Right hindlimb (tissue), 1 donor: ENCODE measurements around the gene SCYGR3.
"Not testable (repeated sequence)": the region's sequence is repeated elsewhere in the genome, so short reads cannot be mapped to it uniquely, and the experiment has no call there.

Experiments
- DNase-seq: peaks from one replicate; pipeline ENCODE4 v3.0.0-alpha.2; 2018

SCYGR3 gene

DNA sequence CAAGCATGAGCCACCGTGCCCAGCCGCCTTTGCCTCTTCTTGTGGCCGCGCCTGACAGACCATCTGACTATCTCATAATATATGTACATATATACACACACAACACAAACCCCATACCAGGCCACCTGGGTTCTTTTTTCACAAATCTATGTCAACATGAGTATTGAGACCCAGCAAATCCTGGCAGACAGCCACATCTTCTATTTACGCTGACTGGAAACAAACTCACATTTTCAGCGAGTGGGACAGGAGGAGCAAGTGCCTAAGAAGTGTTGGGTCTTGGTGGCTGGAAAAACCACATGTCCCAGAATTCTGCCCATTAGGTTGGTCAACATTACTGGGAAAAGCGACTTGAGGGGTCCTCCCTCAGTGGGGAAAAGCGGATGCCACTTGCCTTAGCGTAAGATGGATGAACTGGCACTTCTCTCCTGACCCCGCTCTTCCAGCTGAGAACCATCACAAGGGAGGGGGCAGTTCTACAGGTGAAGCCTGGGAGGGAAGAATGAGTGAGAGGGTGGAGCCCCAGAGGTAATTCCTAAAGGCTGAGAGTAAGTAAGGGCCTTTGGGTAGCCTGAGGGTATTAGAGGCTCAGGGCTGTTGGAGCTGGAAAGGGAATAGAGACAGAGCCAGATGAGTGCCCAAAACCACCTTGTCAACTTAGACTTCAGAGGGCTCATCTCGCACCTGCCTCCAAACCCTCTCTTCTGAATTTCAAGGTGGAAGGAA is 1.9 kb downstream of the SCYGR3 start:
- no peak for DNase-seq

DNA sequence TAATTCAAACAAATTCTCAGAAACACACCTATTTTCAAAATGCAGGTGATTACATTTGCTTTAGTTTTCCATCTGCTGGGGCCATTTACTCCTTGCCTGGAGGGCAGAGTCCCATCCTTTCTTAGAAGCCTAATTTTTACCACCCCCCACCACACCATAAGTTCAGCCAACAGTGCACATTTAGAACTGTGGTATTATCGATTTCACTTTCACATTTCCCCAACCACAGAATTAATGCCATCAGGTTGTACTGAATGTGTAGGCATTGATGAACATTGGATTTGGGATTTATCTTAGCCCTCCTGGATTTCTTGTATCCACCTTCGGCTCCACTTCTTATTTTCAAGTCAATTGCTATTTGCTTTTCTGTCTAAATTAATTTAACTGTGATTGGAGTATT is 4.5 kb downstream of the SCYGR3 start:
- no peak for DNase-seq

DNA sequence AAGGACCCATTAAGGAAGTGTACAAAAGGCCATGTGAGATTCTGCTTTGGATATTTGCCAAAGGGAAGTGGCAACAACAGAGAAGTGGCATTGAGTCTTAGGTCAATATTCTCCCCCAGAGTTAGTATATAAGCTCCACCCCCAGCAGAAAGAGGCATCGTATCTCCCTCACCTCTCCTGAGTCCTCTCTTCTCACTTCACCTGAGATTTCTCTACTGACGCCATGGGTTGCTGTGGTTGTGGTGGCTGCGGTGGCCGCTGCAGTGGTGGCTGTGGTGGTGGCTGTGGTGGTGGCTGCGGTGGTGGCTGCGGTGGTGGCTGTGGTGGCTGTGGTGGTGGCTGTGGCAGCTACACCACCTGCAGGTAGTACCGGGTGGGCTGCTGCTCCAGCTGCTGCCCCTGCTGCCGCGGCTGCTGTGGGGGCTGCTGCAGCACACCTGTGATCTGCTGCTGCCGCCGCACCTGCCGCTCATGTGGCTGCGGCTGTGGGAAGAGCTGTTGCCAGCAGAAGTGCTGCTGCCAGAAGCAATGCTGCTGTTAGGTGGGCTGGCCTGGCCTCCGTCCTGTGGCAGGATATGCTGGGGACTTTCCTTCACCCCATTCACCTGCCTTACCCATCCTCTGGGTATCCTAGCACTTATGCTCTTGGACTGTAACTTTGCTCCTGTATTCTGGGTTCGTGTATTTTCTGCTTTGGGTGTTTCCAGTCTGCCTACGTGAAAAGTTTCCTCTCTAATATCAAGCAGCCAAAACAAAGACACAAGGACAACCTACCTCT is 5.9 kb downstream of the SCYGR3 start:
- DNase-seq, result no peak

DNA sequence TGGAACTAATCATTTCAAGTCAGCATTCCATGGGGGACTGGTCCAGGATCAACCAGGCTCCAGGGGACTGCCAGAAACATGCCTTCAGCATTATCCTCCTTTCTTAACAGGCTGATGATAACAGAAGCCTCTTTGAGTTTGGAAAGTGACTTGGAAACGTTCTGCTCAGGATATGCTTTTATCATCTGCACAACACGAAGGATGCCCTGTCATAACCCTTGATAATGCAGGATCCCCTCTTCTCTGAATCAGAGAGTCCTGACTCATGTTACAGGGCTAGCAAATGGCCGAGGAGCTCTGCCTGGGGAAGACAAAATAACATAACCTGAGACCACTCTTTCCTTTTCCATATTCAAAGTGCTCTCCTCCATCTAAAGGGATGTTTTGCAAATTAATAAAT is 6.7 kb downstream of the SCYGR3 start:
- no peak for DNase-seq

DNA sequence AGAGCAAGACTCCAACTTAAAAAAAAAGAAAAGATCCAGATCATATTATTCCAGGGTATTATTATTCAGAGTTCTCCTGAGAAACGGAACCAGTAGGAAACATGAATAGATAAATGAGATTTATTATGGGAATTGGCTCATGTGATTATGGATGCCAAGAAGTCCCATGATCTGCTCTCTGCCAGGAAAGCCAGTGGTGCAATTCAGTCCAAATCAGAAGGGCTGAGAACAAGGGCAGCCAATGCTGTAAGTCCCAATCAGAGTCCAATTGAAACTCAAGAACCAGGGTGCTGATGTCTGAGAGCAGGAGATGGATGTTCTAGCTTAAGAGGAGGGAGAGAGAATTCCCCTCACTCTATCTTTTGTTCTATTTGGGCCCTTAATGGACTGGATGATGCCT is 8.2 kb downstream of the SCYGR3 start:
- DNase-seq, result no peak

DNA sequence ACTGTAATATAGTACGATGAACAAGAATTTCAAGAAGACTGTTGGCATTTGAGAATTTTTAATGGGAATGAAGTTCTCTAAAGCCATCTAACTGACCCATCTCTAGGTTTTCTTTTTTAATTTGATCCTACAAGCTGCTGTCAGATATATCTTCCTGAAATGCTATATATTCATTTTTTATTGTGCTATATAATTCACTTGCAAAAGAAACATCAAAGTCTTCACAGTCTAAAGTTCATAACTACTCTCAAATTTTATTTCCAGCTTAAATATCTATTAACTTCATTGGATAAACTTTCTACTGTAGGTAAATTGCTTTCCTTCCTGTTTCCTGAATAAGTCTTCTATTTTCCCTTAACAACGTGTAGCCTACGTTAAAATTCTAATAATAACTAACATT is 12.3 kb downstream of the SCYGR3 start:
- no peak for DNase-seq

DNA sequence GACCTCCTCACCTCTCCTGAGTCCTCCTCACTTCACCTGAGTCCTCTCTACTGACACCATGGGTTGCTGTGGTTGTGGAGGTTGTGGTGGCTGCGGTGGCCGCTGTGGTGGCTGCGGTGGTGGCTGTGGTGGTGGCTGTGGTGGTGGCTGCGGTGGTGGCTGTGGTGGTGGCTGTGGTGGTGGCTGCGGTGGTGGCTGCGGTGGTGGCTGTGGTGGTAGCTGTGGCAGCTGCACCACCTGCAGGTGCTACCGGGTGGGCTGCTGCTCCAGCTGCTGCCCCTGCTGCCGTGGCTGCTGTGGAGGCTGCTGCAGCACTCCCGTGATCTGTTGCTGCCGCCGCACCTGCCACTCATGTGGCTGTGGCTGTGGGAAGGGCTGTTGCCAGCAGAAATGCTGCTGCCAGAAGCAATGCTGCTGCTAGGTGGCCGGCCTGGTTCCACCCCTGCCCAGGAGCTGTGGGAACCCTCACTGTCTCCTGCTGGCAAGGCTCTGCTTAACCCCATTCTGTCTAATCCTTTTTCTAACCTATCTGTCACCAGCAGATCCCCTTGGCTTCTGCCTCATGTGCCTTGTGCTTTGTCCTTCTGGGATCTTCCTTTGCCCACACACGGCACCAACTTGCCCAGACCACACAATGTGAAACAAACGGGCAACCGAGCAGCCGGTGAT is 15.7 kb downstream of the SCYGR3 start, which contains the start of gene SCYGR2:
TSS of gene SCYGR2 (plus strand) at position 59 of the 669 bp plus-strand sequence. CDS start at position 59, 0 bp downstream.
- DNase-seq, result not testable (repeated sequence)

DNA sequence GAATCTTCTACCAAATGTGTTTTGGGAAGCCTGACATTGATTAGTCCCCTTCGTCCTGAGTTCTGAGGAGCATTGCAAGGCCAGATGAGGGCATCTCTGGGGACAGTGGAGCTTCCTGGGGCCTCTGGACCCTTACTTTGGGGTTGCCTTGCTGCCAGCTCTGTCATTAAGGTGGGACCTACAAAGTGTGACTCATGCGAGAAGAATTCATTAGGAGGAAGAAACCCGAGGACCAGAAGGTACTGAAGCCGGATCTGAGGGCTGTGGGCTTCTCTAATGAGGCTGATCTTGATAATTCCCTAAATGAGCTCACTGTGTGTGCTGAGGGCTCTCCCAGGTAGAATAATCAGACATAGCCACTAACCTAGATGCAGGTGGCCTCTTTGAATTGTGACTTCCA is 16.6 kb downstream of the SCYGR3 start:
- DNase-seq, result no peak

DNA sequence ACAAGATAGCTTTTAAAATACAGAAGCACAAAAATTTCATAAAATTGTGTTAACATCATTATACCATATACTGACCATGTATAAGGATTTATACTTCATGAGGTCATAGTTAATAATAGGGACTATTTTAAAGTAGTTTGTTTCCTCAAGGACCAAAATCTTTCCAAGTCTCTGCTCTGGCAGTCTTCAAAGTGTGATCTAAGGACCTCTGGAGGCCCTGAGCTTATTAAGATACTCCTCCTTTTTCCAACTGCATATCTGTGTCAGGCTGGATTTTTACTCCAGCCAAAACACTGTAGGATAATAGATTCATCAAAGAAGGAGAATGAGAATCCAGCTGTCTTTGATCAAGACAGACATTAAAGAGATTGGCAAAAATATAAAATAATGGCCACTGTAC is 17.6 kb downstream of the SCYGR3 start:
- no peak for DNase-seq

DNA sequence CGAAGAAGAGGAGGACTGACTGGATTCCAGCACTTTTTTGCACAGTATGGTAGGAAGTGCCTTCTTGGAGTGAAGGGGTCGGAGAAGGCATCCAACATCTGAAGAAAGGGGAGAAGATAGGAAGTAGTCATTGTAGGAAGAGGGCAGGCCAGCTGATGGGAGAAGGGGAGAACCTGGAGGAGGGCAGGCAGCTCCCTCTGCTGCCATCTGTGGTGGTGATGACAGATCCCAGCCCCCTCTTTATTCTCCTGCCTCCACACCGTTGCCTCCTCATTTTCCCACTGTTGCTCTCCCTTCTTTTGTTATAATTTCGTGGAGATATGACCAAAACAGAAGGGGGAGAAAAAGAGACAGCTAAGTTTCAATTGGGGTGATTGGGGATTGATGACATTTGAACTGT is 18.8 kb downstream of the SCYGR3 start:
- DNase-seq, result no peak

DNA sequence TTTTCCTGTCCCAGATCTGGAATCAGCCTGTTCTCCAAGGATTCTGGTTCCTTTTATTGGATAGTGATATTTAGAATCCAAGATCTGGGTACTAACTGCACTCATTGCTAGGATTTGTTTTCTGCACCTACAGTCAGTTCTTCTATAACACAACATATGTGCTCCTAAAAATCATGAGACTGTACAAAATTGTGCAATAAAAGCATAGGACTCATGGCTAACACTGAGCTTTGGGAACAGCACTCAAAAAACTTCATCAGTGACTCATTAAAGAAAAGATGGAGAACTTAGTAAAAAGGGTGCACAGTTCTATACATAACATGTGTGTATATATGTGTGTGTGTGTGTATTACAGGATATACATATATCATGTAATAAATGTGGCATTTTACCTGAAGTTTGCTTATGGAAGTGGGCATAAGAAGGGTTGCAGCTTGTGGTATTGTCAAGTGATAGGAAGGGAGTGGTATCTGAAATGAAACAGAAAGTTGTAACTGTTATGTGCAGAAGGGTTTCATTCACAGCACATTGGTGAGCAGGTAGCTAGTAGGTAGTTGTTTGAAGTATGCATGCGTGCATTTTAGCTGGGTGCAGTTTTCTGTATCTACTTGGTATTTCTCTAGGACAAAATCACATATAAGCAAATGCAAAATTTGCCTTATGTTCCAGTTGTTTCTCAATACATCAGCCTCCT is 21.8 kb downstream of the SCYGR3 start:
- DNase-seq, result no peak

DNA sequence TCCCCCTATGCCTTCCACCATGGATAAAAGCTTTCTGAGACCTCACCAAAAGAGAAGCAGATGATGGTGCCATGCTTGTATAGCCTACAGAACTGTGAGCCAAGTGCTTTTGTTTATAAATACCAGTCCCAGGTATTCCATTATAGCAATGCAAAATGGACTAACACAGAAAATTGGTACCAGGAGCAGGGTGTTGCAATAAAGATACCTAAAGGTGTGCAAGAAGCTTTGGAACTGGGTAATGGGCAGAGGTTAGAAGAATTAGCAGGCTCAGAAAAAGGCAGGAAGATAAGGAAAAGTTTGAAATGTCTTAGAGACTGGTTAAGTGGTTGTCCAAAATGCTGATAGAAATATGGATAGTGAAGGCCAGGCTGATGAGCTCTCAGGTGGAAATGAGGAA is 32.3 kb downstream of the SCYGR3 start:
- DNase-seq, result no peak

DNA sequence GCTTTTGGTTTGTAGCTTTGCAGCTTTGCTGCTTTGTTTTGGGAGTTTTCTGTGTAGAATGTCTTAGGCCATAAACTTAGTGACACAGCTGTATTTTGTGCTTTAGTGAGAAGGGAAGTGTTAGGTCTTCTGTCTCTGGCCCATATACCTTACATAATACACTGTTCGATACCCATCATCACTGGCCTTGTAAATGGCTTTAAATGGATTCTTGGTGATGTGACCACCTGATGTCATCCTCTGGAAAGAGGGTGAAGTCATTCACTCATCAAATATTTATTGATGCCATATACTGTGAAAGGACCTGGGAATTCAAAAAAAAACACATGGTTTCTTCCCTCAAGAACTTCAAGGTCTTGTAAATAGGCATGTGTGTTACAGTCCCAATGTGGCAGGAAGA is 34.8 kb downstream of the SCYGR3 start:
- no peak for DNase-seq

DNA sequence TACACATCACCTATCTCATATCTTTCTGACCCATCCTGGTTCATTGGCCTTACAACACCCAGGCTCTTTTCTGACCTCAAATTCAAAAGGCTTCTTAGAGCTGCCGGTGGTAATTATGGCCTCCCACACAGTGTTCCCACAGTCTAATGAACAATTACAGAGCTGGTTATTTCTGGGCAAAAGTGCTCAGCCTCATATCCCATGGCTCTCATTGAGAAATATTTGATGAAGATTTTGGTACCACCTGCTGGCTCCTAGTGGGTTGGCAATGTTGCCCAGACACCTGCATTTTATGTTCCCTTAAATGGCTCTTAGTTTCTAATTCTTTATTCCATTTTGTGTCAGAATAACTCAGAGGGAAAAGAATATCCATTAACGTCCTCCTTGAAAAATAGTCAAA is 36.0 kb downstream of the SCYGR3 start:
- no peak for DNase-seq

DNA sequence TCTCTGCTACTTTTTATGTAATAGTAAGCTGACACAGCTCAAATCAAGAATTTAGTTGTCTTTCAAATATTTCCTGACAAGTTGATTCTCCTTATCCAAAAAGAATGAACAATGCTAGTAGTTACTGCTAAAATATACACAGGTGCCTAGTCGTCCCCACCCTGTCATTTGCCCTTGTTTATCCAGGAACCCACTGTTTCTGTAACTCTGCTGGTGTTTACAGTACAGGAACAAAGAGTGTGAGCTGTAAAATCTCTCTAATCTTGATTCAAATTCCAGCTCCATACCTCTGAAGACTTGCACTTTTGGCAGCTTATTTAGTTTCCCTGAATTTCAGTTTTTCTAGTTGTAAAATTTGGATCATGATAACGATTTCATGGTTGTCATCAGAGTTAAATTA is 37.1 kb downstream of the SCYGR3 start:
- no peak for DNase-seq

DNA sequence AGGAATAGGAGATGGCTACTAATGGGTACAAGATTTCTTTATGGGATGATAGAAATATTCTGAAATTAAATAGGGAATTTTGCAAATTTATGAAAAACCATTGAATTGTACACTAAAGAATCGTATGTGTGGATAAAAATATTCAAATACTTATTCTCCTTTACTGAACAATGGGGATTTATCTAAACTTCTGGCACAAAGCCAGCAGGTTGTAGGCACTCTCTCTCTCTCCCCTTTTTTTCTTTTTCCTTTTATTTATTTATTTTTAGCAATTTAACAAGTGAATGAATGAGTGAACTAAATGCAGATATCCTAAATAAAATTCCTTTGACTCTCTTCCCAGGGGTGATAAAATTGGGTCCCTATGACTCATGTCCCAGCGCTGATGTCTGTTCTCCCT is 37.8 kb downstream of the SCYGR3 start:
- no peak for DNase-seq

DNA sequence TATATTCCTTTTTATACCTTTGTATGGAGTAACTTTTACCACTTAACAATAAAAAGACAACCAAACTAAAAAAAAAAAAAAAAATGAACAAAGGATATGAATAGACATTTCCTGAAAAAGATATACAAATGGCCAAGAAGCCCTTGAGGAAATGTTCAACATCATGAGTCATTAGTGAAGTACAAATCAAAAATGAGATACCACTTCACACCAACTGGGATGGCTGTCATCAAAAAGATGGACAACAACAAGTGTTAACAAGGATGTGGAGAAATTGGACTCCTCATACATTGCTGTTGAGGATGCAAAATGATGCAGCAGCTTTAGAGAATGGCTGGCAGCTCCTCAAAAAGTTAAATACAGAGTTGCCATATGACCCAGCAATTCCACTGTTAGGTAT is 38.5 kb downstream of the SCYGR3 start:
- no peak for DNase-seq

DNA sequence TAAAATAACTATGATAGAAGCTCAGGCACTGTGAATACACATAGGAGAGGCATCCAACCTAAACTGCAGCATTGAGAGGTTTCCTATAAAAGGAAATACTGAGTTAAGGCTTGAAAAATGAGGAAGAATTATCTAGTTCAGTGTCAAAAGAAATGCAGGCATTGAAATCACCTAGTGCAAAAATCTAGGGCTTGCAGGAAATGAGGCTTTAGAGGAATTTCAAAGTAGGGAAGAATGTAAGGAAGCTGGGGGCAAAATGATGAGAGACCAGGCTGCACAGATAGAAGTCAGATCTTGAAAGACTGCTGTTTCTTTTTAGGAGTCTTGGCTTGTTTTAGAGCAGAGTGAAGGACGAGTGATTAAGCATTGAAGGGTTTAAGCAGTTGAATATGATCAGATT is 44.0 kb downstream of the SCYGR3 start:
- DNase-seq, result no peak

DNA sequence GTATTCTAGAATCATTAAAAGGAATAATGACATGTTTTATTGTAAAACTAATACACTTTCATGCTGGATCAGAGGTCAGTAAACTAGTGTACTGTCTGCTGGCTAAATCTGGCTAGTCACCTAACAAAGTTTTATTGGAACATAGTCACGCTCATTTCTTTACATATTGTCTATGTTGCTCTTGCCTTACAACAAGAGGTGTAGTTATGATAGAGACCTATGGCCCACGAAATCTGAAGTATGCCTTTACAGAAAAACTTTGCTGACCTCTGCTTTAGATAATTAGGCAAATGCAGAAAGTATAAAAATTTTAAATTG is 45.8 kb downstream of the SCYGR3 start:
- DNase-seq, result no peak

DNA sequence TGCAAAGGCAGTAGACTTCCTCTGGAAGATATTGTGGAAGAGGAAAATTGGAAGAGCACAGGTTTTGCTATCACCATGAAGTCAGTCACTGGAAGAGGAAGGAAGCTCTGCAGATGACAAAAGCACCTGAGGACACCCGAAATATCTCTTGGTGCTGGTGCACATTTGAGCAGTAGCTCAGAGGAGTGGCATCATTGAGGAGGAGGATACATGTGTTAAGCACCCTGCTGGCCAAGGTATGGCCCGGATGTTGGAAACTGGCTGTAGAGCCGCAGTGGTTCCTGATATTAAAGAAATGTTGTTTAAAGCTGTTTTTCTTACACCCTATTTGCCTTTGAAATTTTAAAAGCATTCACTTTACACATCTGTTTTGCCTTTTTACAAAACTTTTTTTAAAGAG is 48.6 kb downstream of the SCYGR3 start:
- DNase-seq, result no peak

DNA sequence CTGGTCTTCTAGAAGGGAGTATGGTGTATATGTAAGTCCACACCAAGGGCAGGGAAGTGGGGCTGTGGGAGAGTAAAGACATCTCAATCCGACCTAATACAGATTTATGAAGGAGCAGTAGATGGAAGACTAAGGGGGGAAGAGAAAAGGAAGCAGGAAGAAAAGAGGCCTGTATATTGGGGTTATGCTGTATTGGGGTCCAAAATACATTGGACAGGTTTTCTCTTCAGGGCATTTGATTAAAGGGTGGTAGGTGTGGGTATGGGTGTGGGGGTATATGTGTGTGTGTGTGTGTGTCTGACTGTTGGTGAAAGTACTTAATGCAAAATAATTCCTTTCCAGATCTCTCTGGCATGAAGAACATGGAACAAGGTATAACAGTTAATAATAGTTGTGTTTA is 49.6 kb downstream of the SCYGR3 start:
- no peak for DNase-seq
